ENCODE results near the gene SIAH2.

DNA sequence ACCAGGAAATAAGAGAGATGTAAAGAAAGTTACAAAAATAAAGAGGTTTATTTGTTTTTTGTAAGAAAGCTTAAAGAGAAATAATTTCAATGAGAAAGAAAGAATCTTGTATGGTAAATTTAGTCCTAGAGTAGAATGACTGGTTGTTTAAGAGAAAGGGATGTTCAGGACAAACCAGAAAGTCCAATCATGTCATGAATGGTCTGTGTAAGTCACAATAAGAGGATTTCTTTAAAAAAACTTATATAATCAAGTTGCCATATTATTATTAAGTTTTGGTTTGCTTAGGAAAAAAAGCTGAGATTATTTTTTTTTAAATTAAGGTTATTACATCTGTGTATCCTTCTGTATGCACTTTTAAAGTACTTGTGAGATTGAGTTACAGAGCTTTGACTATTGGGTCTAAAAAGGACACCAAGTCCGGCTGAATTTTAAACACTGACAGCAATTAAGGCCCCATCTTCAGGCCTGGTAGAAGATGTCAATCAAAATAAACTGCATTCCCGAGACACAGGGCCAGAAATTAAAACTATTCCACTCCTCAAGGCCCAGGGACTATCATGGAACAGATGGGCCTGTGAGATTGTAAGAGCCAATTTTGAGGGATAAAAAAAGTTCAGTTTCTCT, 71.4 kb downstream of the SIAH2 start:
- TF ChIP-seq, protein P1, sequence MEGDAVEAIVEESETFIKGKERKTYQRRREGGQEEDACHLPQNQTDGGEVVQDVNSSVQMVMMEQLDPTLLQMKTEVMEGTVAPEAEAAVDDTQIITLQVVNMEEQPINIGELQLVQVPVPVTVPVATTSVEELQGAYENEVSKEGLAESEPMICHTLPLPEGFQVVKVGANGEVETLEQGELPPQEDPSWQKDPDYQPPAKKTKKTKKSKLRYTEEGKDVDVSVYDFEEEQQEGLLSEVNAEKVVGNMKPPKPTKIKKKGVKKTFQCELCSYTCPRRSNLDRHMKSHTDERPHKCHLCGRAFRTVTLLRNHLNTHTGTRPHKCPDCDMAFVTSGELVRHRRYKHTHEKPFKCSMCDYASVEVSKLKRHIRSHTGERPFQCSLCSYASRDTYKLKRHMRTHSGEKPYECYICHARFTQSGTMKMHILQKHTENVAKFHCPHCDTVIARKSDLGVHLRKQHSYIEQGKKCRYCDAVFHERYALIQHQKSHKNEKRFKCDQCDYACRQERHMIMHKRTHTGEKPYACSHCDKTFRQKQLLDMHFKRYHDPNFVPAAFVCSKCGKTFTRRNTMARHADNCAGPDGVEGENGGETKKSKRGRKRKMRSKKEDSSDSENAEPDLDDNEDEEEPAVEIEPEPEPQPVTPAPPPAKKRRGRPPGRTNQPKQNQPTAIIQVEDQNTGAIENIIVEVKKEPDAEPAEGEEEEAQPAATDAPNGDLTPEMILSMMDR (IDR thresholded peaks at IDR 0.05; ENCODE audit: poor library complexity) = no peak
- TF ChIP-seq EZH2 (IDR thresholded peaks at IDR 0.05; ENCODE audit: borderline replicate concordance) = no peak
- TF ChIP-seq EZH2phosphoT487 (IDR thresholded peaks at IDR 0.05; ENCODE audit: low read depth, severe bottlenecking, unreplicated experiment) = no peak
